Caco-2 (cell line): ENCODE measurements around the gene AKR7A2. TPM values are rescaled to one million over a fixed set of nuclear protein-coding genes. Genes with fewer than 3 reads are reported as not detected.

ENCODE experiments used
- BruUV-seq: library from RNA; stranded (reverse); fragments of 400-500 nt; replicated peaks from 2 replicates; lab custom pipeline; 2021; lab: Mats Ljungman, UMichigan
- CTCF ChIA-PET: fragments of 300-600 bp; sonication (Branson Sonifier 250); formaldehyde crosslinking; loops from one replicate; lab custom pipeline; 2022; ENCODE audit warnings: antibody characterized with exemption; lab: Charles Lee
- POLR2A ChIA-PET: fragments of 300-600 bp; sonication (Branson Sonifier 250); formaldehyde crosslinking; loops from one replicate; lab custom pipeline; 2022; ENCODE audit warnings: antibody characterized with exemption; lab: Charles Lee
- DNase-seq, 2 experiments: peaks; one replicate each; pipeline versions ENCODE4 v3.0.0 to v3.0.0-alpha.2; 2020 to 2022
- H3K27me3 ChIP-seq: replicated peaks from 2 replicates; pipeline ENCODE4 v1.6.0; 2011; ENCODE audit warnings: low read length; ENCODE audit not compliant: control insufficient read depth, insufficient read depth
- H3K36me3 ChIP-seq: 2 replicates; pipeline ENCODE4 v1.5.1; 2011; ENCODE audit warnings: low read length; ENCODE audit not compliant: control insufficient read depth, insufficient read depth
- H3K4me1 ChIP-seq: fragments of 250-450 bp; sonication (Bioruptor Pico); 2 replicates; pipeline ENCODE4 v1.5.1; 2020; ENCODE audit warnings: mild to moderate bottlenecking
- H3K4me3 ChIP-seq: 2 replicates; pipeline ENCODE4 v1.5.1; 2011; ENCODE audit warnings: low read depth, mild to moderate bottlenecking, control low read depth, low read length
- H3K9me3 ChIP-seq: fragments of 250-450 bp; sonication (Bioruptor Pico); 2 replicates; pipeline ENCODE4 v1.5.1; 2020; ENCODE audit warnings: mild to moderate bottlenecking, moderate library complexity
- H3K27ac Mint-ChIP-seq: one replicate; pipeline ENCODE4 v1.8.0; 2022; ENCODE audit warnings: mixed read lengths; ENCODE audit not compliant: unreplicated experiment
- H3K27me3 Mint-ChIP-seq: one replicate; pipeline ENCODE4 v1.8.0; 2022; ENCODE audit warnings: mixed read lengths; ENCODE audit not compliant: insufficient read depth, unreplicated experiment
- H3K36me3 Mint-ChIP-seq: one replicate; pipeline ENCODE4 v1.8.0; 2022; ENCODE audit warnings: mild to moderate bottlenecking, mixed read lengths; ENCODE audit not compliant: insufficient read depth, unreplicated experiment
- H3K4me1 Mint-ChIP-seq: one replicate; pipeline ENCODE4 v1.8.0; 2022; ENCODE audit warnings: low read depth, mixed read lengths; ENCODE audit not compliant: unreplicated experiment
- H3K4me3 Mint-ChIP-seq: one replicate; pipeline ENCODE4 v1.8.0; 2022; ENCODE audit warnings: mild to moderate bottlenecking, moderate library complexity, mixed read lengths; ENCODE audit not compliant: unreplicated experiment
- H3K9me3 Mint-ChIP-seq: one replicate; pipeline ENCODE4 v1.8.0; 2022; ENCODE audit warnings: mixed read lengths; ENCODE audit not compliant: unreplicated experiment
- CTCF ChIP-seq, 2 experiments: fragments of 200-600 bp in 1 of 2; IDR thresholded peaks; 1 replicate in 1 of 2; 2 replicates in 1 of 2; pipeline versions ENCODE4 v1.5.1 to v1.8.0; 2011 to 2022; ENCODE audit warnings: antibody characterized with exemption in 1 of 2, control low read depth in 1 of 2, inconsistent platforms in 1 of 2, low read depth in 1 of 2, low read length in 1 of 2, mild to moderate bottlenecking in 1 of 2, moderate library complexity in 1 of 2; ENCODE audit not compliant: insufficient read depth in 1 of 2, severe bottlenecking in 1 of 2, unreplicated experiment in 1 of 2
- intact Hi-C: fragments of 100-400 bp; cut with micrococcal nuclease; formaldehyde crosslinking; loops from one replicate; pipeline ENCODE4 v1.10.0; 2022; ENCODE audit not compliant: unreplicated experiment
- total RNA-seq: library from RNA; stranded (reverse); gene quantifications from 2 replicates; pipeline ENCODE4 v1.2.3, GENCODE V29; 2022

Gene AKR7A2
- total RNA-seq, 1 experiment from 2014 or later, result 55.4 TPM

- BruUV-seq, result no TSS peak
- Histone ChIP-seq H3K9me3 (no peaks in the 10 kb centered on the region), H3K27me3 (no peaks in the 10 kb centered on the region), H3K4me1 (no peaks in the 10 kb centered on the region), H3K36me3 (no peaks in the 10 kb centered on the region), H3K4me3 (no peak overlapping the region)
- CTCF ChIA-PET, result interaction anchor here (0.6 to 0.7 kb wide), 2 partner anchors 26 to 446 kb away, joined by 4 read pairs; no protein-coding TSS in a partner anchor
- Mint-ChIP-seq H3K36me3 (no peaks in the 10 kb centered on the region), H3K27me3 (no peaks in the 10 kb centered on the region), H3K27ac (no peak overlapping the region), H3K4me3 (no peak overlapping the region), H3K4me1 (no peaks in the 10 kb centered on the region), H3K9me3 (no peaks in the 10 kb centered on the region)
- TF ChIP-seq CTCF (IDR thresholded peaks at IDR 0.05; ENCODE audit: insufficient read depth in 1 of 2, low read depth in 1 of 2, low read length in 1 of 2, severe bottlenecking in 1 of 2, unreplicated experiment in 1 of 2), result no peak
- intact Hi-C loops, result no loop called here
- POLR2A ChIA-PET, result no interaction called here
- DNase-seq, result no peak
Measured at GRCh38 chr1:19268445-19268844, 43.5 kb downstream of the AKR7A2 start.

GRCh38 chr1:19262744-19263143 lies 49.2 kb downstream of the AKR7A2 start:
- H3K9me3 ChIP-seq, result no peaks in the 10 kb centered on the region
- DNase-seq, result no peak
- no TSS peak for BruUV-seq
- no peak overlapping the region for H3K4me3 ChIP-seq
- TF ChIP-seq CTCF (IDR thresholded peaks at IDR 0.05; ENCODE audit: insufficient read depth in 1 of 2, low read depth in 1 of 2, low read length in 1 of 2, severe bottlenecking in 1 of 2, unreplicated experiment in 1 of 2), result no peak
- intact Hi-C loops, result no loop called here
- peaks cover 35% of the 10 kb centered on the region for H3K36me3 Mint-ChIP-seq
- H3K27me3 ChIP-seq, result no peaks in the 10 kb centered on the region
- H3K4me1 Mint-ChIP-seq, result no peaks in the 10 kb centered on the region
- ChIA-PET POLR2A (no interaction called here), CTCF (no interaction called here)
- H3K4me3 Mint-ChIP-seq, result no peak overlapping the region
- no peaks in the 10 kb centered on the region for H3K9me3 Mint-ChIP-seq
- H3K27me3 Mint-ChIP-seq, result no peaks in the 10 kb centered on the region
- H3K36me3 ChIP-seq, result no peaks in the 10 kb centered on the region; the same call in 1 of the 2 replicates
- no peak overlapping the region for H3K27ac Mint-ChIP-seq
- H3K4me1 ChIP-seq, result no peaks in the 10 kb centered on the region

GRCh38 chr1:19262047-19262446 lies 49.9 kb downstream of the AKR7A2 start:
- TF ChIP-seq CTCF (IDR thresholded peaks at IDR 0.05; ENCODE audit: insufficient read depth in 1 of 2, low read depth in 1 of 2, low read length in 1 of 2, severe bottlenecking in 1 of 2, unreplicated experiment in 1 of 2), result no peak
- H3K36me3 Mint-ChIP-seq, result peaks cover 41% of the 10 kb centered on the region
- intact Hi-C loops, result no loop called here
- no peak overlapping the region for H3K4me3 Mint-ChIP-seq
- ChIA-PET CTCF (no interaction called here), POLR2A (no interaction called here)
- H3K9me3 ChIP-seq, result no peaks in the 10 kb centered on the region
- no peaks in the 10 kb centered on the region for H3K4me1 ChIP-seq
- H3K27me3 ChIP-seq, result no peaks in the 10 kb centered on the region
- no peak overlapping the region for H3K27ac Mint-ChIP-seq
- BruUV-seq, result no TSS peak
- no peaks in the 10 kb centered on the region for H3K4me1 Mint-ChIP-seq
- H3K4me3 ChIP-seq, result no peak overlapping the region
- no peak for DNase-seq
- no peaks in the 10 kb centered on the region for H3K9me3 Mint-ChIP-seq
- H3K36me3 ChIP-seq, result no peaks in the 10 kb centered on the region; the same call in 1 of the 2 replicates
- H3K27me3 Mint-ChIP-seq, result no peaks in the 10 kb centered on the region
